ENCODE results near the gene IFITM2.

Gene IFITM2

DNA sequence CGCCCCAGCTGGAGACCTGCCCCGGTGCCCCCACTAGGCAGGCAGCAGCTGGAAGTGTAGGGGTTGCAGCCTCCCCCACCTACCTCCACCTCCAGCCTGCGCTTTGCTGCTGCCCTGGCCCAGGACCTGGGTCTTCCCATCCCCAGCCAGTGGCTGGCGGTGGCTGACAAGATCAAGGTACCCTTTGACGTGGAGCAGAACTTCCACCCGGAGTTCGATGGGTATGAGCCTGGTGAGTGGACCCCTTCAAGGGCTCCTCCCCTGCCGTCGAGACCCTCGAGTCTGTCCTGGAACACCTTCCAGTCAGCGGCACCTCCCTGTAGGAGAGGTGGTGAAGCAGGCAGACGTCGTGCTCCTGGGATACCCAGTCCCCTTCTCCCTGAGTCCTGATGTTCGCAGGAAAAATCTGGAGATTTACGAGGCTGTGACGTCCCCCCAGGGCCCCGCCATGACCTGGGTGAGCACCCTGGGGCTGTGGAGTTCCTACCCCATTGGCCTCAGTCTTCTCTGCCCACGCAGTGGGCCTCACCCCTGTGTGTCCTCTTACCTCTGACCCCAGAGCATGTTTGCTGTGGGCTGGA lies 14.3 kb upstream of the IFITM2 start:
- FAIRE-seq: no peak
- no peak for TF ChIP-seq PAX5 (IDR thresholded peaks at IDR 0.05; ENCODE audit: insufficient read depth, low read length, severe bottlenecking)
- no peak for TF ChIP-seq POLR2AphosphoS5 (IDR thresholded peaks at IDR 0.05; ENCODE audit: low read depth, low read length)
- TF ChIP-seq POU2F2 (IDR thresholded peaks at IDR 0.05; ENCODE audit: low read depth, low read length): no peak
- no peak for TF ChIP-seq TAF1 (IDR thresholded peaks at IDR 0.05; ENCODE audit: low read depth, low read length)
- TF ChIP-seq SPI1 (IDR thresholded peaks at IDR 0.05; ENCODE audit: low read depth, low read length): no peak
- TF ChIP-seq POLR2A (IDR thresholded peaks at IDR 0.05; ENCODE audit: low read depth, low read length): no peak
- DNase-seq (ENCODE audit: insufficient read length, low spot score): no peak

DNA sequence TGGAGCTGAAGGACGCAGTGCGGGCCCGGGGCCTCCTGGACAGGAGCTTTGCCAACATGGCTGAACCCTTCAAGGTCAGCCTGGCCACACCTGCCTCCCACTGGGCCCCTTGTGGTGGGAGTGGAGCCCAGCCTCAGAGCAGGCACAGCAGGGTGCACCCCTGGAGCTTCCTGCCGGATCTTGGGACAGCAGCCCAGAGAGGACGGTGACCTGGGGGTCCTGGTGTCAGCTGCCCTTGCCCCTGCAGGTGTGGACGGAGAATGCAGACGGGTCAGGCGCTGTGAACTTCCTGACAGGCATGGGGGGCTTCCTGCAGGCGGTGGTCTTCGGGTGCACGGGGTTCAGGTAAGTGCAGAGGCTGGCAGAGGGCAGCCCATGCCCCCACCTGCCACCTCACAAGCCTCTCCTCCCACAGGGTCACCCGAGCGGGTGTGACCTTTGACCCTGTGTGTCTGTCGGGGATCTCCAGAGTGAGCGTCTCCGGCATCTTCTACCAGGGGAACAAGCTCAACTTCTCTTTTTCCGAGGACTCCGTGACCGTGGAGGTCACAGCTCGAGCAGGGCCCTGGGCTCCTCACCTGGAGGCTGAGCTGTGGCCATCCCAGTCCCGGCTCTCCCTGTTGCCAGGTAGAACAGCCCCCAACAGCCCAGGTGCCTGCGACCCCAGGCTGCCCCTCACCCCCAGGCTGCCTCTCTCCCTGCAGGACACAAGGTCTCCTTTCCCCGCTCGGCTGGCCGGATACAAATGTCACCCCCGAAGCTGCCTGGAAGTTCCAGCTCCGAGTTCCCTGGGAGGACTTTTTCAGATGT lies 13.6 kb upstream of the IFITM2 start:
- DNase-seq (ENCODE audit: insufficient read length, low spot score): no peak
- TF ChIP-seq POLR2AphosphoS5 (IDR thresholded peaks at IDR 0.05; ENCODE audit: low read depth, low read length): no peak
- TF ChIP-seq POU2F2 (IDR thresholded peaks at IDR 0.05; ENCODE audit: low read depth, low read length): no peak
- no peak for TF ChIP-seq SPI1 (IDR thresholded peaks at IDR 0.05; ENCODE audit: low read depth, low read length)
- no peak for TF ChIP-seq TAF1 (IDR thresholded peaks at IDR 0.05; ENCODE audit: low read depth, low read length)
- TF ChIP-seq PAX5 (IDR thresholded peaks at IDR 0.05; ENCODE audit: insufficient read depth, low read length, severe bottlenecking): no peak
- TF ChIP-seq POLR2A (IDR thresholded peaks at IDR 0.05; ENCODE audit: low read depth, low read length): no peak
- no peak for FAIRE-seq

DNA sequence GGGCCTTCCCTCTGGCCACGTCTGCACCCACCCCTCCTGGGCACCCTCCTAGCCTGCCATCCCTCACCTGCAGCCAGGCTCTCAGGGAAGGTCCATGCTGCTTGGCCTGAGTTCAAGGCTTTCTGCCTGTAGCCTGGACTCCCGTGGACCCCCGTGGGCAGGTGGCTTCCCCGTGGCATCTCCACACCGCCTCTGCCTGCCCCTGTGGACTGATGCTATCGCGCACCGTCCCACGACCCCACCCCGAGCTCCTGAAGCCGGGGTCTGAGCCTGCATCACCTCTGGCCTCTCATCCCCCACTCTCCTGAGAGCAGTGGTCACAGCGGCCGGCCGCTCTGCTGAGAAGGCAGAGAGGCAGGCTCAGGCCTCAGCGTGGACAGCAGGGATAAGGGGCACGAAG lies 12.8 kb upstream of the IFITM2 start:
- FAIRE-seq (no peak), DNase-seq (ENCODE audit: insufficient read length, low spot score) (no peak)
- TF ChIP-seq SPI1 (IDR thresholded peaks at IDR 0.05; ENCODE audit: low read depth, low read length): no peak
- TF ChIP-seq POLR2A (IDR thresholded peaks at IDR 0.05; ENCODE audit: low read depth, low read length): no peak
- no peak for TF ChIP-seq PAX5 (IDR thresholded peaks at IDR 0.05; ENCODE audit: insufficient read depth, low read length, severe bottlenecking)
- no peak for TF ChIP-seq POU2F2 (IDR thresholded peaks at IDR 0.05; ENCODE audit: low read depth, low read length)
- TF ChIP-seq POLR2AphosphoS5 (IDR thresholded peaks at IDR 0.05; ENCODE audit: low read depth, low read length): no peak
- no peak for TF ChIP-seq TAF1 (IDR thresholded peaks at IDR 0.05; ENCODE audit: low read depth, low read length)

DNA sequence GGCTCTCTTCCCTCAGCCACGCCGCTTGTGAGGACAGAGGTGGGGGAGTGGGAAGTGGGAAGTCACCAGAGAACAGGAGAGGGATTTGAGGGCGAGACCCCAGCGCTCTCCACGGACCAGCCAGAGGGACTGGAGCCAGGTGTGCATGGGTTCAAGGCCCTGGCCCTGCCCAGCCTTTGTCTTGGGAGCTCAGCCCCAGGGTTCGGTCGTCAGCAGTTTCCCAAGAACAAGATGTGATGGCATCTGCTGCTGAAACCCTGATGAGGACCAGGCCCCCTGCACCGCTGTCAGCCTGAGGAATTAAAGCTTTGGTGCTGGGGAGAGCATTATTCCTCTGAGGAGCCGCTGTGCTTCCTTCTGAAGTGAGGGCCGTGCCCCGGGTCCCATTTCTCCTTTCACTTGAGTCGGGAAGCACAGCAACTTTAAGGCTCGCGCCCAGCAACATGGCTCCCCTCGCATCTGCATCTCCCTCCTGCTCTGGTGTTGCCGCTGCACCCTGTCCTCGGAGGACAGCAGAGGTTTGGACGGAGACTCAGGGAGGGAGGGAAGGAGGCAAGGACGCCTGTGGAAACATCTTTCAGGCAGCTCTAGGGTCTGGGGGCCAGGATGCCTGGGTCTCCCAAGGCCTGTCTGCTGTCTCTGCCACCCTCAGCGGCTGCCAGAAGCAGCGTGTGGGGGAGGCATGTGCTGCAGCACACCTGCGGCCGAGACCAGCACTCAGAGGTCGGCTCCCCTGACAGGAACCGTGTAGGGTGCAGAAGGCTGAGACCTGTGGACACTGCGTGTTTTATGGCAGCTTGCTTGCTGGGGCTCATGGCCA lies 12.1 kb upstream of the IFITM2 start:
- no peak for TF ChIP-seq TAF1 (IDR thresholded peaks at IDR 0.05; ENCODE audit: low read depth, low read length)
- no peak for TF ChIP-seq SPI1 (IDR thresholded peaks at IDR 0.05; ENCODE audit: low read depth, low read length)
- no peak for TF ChIP-seq POLR2A (IDR thresholded peaks at IDR 0.05; ENCODE audit: low read depth, low read length)
- no peak for TF ChIP-seq POU2F2 (IDR thresholded peaks at IDR 0.05; ENCODE audit: low read depth, low read length)
- no peak for TF ChIP-seq PAX5 (IDR thresholded peaks at IDR 0.05; ENCODE audit: insufficient read depth, low read length, severe bottlenecking)
- TF ChIP-seq POLR2AphosphoS5 (IDR thresholded peaks at IDR 0.05; ENCODE audit: low read depth, low read length): no peak
- FAIRE-seq (no peak), DNase-seq (ENCODE audit: insufficient read length, low spot score) (no peak)

DNA sequence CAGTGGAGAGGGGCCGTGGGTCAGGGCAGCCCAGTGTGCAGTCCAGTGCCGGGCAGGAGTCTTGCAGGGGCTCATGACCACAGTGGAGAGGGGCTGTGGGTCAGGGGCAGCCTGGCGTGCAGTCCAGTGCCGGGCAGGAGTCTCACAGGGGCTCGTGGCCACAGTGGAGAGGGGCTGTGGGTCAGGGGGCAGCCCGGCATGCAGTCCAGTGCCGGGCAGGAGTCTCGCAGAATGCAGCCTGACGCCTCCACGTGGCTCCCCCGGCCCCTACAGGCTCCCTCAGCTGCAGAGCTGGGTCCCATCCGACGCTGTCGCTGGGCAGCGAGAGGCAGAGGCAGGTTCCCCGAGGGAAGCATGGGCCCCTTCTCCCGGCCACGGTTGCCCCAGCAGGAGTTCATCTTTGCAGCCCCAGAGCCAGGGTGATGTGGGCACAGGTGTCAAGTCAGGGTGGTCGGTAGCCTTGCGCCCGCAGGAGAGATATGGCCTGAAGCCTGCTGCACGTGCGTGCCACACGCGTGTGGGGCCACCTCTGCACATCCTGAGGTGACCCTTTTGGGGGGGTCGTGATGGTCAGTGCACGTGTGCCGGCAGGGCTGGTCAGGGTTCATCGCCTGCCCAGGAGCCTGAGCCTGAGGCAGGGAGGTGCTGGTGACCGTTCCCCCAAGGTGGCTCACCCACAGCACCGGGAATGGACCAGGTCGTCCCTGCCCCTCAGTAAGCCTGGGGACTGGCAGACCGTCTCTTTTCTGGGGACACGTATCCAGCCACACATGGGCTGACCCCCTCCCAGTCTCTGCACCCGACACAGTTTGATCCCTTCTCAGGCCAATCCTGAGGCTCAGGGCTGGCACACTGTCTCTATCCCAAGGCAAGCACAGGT lies 11.2 kb upstream of the IFITM2 start:
- FAIRE-seq: no peak
- TF ChIP-seq POLR2A (IDR thresholded peaks at IDR 0.05; ENCODE audit: low read depth, low read length): no peak
- no peak for TF ChIP-seq SPI1 (IDR thresholded peaks at IDR 0.05; ENCODE audit: low read depth, low read length)
- no peak for TF ChIP-seq POU2F2 (IDR thresholded peaks at IDR 0.05; ENCODE audit: low read depth, low read length)
- no peak for TF ChIP-seq TAF1 (IDR thresholded peaks at IDR 0.05; ENCODE audit: low read depth, low read length)
- no peak for TF ChIP-seq PAX5 (IDR thresholded peaks at IDR 0.05; ENCODE audit: insufficient read depth, low read length, severe bottlenecking)
- TF ChIP-seq POLR2AphosphoS5 (IDR thresholded peaks at IDR 0.05; ENCODE audit: low read depth, low read length): no peak
- no peak for DNase-seq (ENCODE audit: insufficient read length, low spot score)

DNA sequence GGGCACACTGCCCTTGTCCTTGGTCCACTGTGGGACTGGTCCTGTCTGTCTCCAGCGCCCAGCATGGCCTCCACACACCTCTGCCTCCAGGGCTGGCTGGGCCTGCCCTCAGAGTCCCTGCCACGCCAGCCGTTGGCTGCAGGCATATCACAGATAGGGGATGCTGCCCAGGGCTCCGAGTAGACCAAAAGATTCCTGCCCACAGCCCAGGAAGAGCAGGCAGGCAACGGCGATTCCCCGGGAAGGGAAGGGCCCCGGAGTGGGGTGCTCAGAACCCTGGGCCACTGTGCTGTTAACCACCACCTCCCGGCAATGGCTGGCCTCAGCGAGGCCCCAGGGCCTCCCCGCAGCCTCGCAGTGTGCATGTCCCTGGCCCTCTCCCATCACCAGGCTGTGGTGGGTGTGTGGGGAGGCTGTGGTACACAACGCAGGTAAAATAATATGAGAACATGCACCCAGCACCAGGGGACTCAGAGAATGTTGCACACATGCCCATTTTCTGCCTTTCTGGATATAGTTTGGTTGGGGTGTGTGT lies 10.5 kb upstream of the IFITM2 start:
- DNase-seq (ENCODE audit: insufficient read length, low spot score) (no peak), FAIRE-seq (no peak)
- TF ChIP-seq POU2F2 (IDR thresholded peaks at IDR 0.05; ENCODE audit: low read depth, low read length) (no peak), SPI1 (IDR thresholded peaks at IDR 0.05; ENCODE audit: low read depth, low read length) (no peak), POLR2AphosphoS5 (IDR thresholded peaks at IDR 0.05; ENCODE audit: low read depth, low read length) (no peak), TAF1 (IDR thresholded peaks at IDR 0.05; ENCODE audit: low read depth, low read length) (no peak), POLR2A (IDR thresholded peaks at IDR 0.05; ENCODE audit: low read depth, low read length) (no peak), PAX5 (IDR thresholded peaks at IDR 0.05; ENCODE audit: insufficient read depth, low read length, severe bottlenecking) (no peak)

DNA sequence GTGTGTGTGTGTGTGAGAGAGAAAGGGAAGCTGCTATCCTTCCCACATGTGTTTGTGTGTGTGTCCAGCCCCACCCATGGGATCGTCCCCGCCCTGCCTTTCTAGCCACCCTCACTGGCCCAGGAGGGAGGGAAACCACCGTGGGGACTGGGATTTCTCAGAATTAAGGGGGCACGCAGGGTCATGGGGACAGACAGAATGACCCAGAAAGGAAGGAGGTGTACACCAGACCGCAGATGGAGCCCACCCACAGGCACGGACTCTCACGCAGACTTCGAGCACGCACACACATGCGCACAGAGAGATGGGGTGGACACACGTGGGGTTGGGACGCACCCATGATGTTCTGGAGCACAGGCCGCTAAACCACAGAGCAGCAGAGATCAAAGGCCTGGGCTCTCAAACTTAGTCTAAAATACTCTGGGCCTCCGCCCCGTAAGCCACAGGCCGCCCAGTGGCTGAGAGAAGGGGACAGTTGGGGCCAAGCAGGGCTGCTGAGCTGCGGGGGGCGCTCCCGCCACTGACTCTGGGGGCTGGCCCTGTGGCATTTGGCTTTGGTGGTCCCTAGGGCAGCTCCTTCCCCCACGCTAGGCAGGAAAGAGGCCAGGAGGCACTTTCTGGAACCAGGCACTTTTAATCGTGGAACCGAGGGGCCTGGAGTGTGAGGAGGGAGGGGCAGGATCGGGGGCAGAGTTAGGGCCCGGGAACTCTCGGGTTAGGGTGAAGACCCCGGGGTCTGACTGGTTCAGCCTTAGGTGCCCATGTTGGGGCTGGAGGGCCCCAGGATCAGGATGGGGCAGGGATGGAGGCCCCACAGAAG lies 9.8 kb upstream of the IFITM2 start:
- DNase-seq (ENCODE audit: insufficient read length, low spot score): no peak
- no peak for TF ChIP-seq PAX5 (IDR thresholded peaks at IDR 0.05; ENCODE audit: insufficient read depth, low read length, severe bottlenecking)
- TF ChIP-seq TAF1 (IDR thresholded peaks at IDR 0.05; ENCODE audit: low read depth, low read length): no peak
- no peak for TF ChIP-seq POLR2AphosphoS5 (IDR thresholded peaks at IDR 0.05; ENCODE audit: low read depth, low read length)
- TF ChIP-seq SPI1 (IDR thresholded peaks at IDR 0.05; ENCODE audit: low read depth, low read length): no peak
- no peak for TF ChIP-seq POU2F2 (IDR thresholded peaks at IDR 0.05; ENCODE audit: low read depth, low read length)
- TF ChIP-seq POLR2A (IDR thresholded peaks at IDR 0.05; ENCODE audit: low read depth, low read length): no peak
- FAIRE-seq: no peak

All from GM12891 (cell line).